Neutrophil (primary cell): Measurements from ENCODE around the gene FBXL2.

Experiments
- H3K27ac ChIP-seq: fragments of 200-600 bp; sonication (generic); 2 replicates; pipeline ENCODE4 v1.5.1; 2016; ENCODE audit warnings: mild to moderate bottlenecking, moderate library complexity
- H3K27me3 ChIP-seq: fragments of 200-600 bp; sonication (generic); 2 replicates; pipeline ENCODE4 v1.6.0; 2016; ENCODE audit warnings: mild to moderate bottlenecking
- H3K36me3 ChIP-seq: fragments of 200-600 bp; sonication (generic); 2 replicates; pipeline ENCODE4 v1.5.1; 2017
- H3K4me1 ChIP-seq, 2 experiments: fragments of 200-600 bp in 1 of 2; sonication (generic) in 1 of 2; 1 replicate in 1 of 2; 2 replicates in 1 of 2; pipeline versions ENCODE4 v1.5.1 to v1.6.1; 2013 to 2016; ENCODE audit warnings: low read depth in 1 of 2, low read length in 1 of 2, mild to moderate bottlenecking in 1 of 2, moderate library complexity in 1 of 2; ENCODE audit not compliant: control insufficient read depth in 1 of 2, insufficient read depth in 1 of 2
- H3K4me3 ChIP-seq, 2 experiments: fragments of 200-600 bp in 1 of 2; sonication (generic) in 1 of 2; 1 replicate in 1 of 2; 2 replicates in 1 of 2; pipeline ENCODE4 v1.5.1; 2013 to 2016; ENCODE audit warnings: low read depth in 1 of 2, low read length in 1 of 2, mild to moderate bottlenecking in 1 of 2, moderate library complexity in 1 of 2
- H3K9me3 ChIP-seq: fragments of 200-600 bp; sonication (generic); 2 replicates; pipeline ENCODE4 v1.5.1; 2016
- CTCF ChIP-seq: fragments of 200-600 bp; sonication (generic); IDR thresholded peaks from 2 replicates; pipeline ENCODE4 v1.5.1; 2016; ENCODE audit warnings: antibody characterized with exemption

The FBXL2 gene

DNA sequence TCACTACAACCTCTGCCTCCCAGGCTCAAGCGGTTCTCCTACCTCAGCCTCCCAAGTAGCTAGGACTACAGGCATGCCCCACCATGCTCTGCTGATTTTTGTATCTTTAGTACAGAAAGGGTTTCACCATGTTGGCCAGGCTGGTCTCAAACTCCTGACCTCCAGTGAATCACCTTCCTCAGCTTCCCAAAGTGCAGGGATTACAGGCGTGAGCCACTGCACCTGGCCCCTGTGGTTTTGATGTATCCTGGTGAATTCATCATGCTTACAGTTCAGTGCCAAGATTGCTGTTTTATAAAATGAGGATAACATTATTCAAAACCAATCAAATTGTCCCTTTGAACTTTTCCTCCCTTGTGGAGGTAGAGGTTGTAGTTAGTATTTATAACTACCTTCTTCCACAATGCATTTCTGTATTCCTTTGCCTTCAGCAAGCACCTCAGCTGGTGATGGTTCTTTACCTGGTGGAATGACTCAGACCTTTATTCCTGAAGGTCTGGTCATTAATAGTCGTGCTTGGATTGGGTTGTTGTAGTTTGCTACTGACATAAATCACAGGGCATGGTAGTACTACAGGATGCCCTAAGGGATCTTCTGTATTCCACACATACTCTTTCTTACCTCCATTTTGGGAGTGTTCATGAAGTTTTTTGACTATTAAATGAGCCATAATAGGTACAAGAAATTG lies 86.0 kb downstream of the FBXL2 start:
- no peaks in the 10 kb centered on the region for H3K36me3 ChIP-seq
- H3K4me1 ChIP-seq, result no peaks in the 10 kb centered on the region
- no peak for TF ChIP-seq CTCF
- H3K27me3 ChIP-seq, result no peaks in the 10 kb centered on the region
- no peak overlapping the region for H3K4me3 ChIP-seq
- no peaks in the 10 kb centered on the region for H3K9me3 ChIP-seq
- H3K27ac ChIP-seq, result no peak overlapping the region

DNA sequence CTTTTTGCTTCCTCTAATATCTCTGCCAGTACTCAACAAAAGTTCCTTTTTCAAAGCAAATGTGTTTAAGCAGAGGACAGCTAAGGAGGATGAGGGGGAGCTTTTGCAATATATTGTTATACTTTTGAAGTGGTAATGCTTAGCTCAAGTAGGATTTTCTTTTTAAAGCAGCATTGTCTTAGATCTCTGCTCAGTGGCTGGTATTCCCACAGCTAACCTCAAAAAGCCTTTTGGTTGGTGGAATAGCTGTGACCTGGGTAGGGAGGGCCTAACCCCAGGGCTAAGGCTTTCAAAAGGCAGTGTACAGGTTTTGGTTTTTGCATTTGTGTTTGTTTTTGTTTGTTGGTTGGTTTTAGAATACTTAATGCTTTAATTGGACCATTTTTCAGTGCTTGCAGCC lies 86.8 kb downstream of the FBXL2 start:
- no peak overlapping the region for H3K4me3 ChIP-seq
- H3K4me1 ChIP-seq, result no peaks in the 10 kb centered on the region
- H3K9me3 ChIP-seq, result no peaks in the 10 kb centered on the region
- no peak overlapping the region for H3K27ac ChIP-seq
- H3K36me3 ChIP-seq, result no peaks in the 10 kb centered on the region
- no peaks in the 10 kb centered on the region for H3K27me3 ChIP-seq
- TF ChIP-seq CTCF, result no peak

DNA sequence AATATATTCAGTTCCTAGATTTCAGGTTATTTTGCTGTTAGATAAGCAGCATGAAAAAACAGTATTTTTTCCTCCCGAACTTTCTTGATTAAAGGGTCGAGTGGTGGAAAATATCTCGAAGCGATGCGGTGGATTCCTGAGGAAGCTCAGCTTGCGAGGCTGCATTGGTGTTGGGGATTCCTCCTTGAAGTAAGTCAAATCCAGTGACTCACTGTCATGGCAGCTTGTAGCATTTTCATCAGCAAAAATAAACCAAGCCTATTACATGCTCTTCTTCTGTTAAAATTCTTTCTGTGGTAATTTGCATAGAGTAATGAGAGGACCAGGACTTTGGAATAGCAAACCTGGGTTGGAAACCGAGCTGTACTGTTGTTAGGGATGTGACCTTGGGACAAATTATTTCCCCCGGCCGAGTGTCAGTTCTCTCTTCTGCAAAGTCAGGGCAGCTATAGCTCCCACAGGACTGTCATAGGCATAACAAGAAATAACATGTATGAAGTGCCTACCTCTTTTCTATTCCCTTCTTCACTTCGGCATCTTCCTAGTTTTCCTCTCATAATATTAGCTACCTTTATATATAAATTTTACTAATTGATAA lies 87.4 kb downstream of the FBXL2 start:
- no peaks in the 10 kb centered on the region for H3K4me1 ChIP-seq

GRCh38 chr3:33372218-33373081 lies 95.2 kb downstream of the FBXL2 start:
- Histone ChIP-seq H3K36me3 (no peaks in the 10 kb centered on the region), H3K4me1 (no peaks in the 10 kb centered on the region)

More for the DNA sequence above, 87.4 kb downstream of the FBXL2 start:
- Histone ChIP-seq H3K27ac (no peak overlapping the region), H3K36me3 (no peaks in the 10 kb centered on the region), H3K4me3 (no peak overlapping the region), H3K9me3 (no peaks in the 10 kb centered on the region), H3K27me3 (no peaks in the 10 kb centered on the region)
- no peak for TF ChIP-seq CTCF

DNA sequence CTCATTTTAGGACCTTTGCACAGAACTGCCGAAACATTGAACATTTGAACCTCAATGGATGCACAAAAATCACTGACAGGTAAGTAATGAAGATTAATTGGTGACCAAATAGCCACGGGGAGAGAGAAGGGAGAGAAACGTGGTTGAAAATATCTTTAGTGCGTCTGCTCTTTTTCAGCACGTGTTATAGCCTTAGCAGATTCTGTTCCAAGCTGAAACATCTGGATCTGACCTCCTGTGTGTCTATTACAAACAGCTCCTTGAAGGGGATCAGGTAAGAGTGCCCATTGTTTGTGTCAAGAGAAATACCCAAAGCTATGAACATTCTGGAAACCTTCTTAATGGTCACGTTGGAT lies 95.8 kb downstream of the FBXL2 start:
- no peak overlapping the region for H3K27ac ChIP-seq
- H3K4me1 ChIP-seq, result no peaks in the 10 kb centered on the region
- no peak for TF ChIP-seq CTCF
- H3K9me3 ChIP-seq, result no peaks in the 10 kb centered on the region
- no peaks in the 10 kb centered on the region for H3K27me3 ChIP-seq
- H3K36me3 ChIP-seq, result no peaks in the 10 kb centered on the region
- no peak overlapping the region for H3K4me3 ChIP-seq

More at GRCh38 chr3:33372218-33373081, 95.2 kb downstream of the FBXL2 start:
- no peak overlapping the region for H3K27ac ChIP-seq
- H3K9me3 ChIP-seq, result no peaks in the 10 kb centered on the region
- peak; percentile 83 for TF ChIP-seq CTCF
- no peak overlapping the region for H3K4me3 ChIP-seq
- H3K27me3 ChIP-seq, result no peaks in the 10 kb centered on the region
